GM18873 (cell line): Measurements from ENCODE around the gene ACSS1.
"Not testable (repeated sequence)": the region's sequence is repeated elsewhere in the genome, so short reads cannot be mapped to it uniquely, and the experiment has no call there.

Experiments used
- ATAC-seq: cut with Tn5 transposase; IDR thresholded peaks from one replicate; pipeline ENCODE4 v1.9.1; 2021; ENCODE audit warnings: mild to moderate bottlenecking, moderate library complexity, moderate number of reproducible peaks; ENCODE audit not compliant: unreplicated experiment, low FRiP score

ACSS1 gene

GRCh38 chr20:25015986-25016385 lies 42.0 kb downstream of the ACSS1 start:
- ATAC-seq, result no peak

GRCh38 chr20:25014816-25015215 lies 43.1 kb downstream of the ACSS1 start:
- ATAC-seq, result no peak

GRCh38 chr20:25013478-25014380 lies 44.2 kb downstream of the ACSS1 start:
- no peak for ATAC-seq

GRCh38 chr20:25012616-25013189 lies 45.2 kb downstream of the ACSS1 start:
- ATAC-seq, result no peak

- ATAC-seq, result no peak
Observed at GRCh38 chr20:25011831-25012241, 46.1 kb downstream of the ACSS1 start.

- ATAC-seq, result no peak
Observed at GRCh38 chr20:25011261-25011660, 46.7 kb downstream of the ACSS1 start.

GRCh38 chr20:25009218-25010145 lies 48.5 kb downstream of the ACSS1 start:
- no peak for ATAC-seq

GRCh38 chr20:25008388-25009217 lies 49.3 kb downstream of the ACSS1 start:
- no peak for ATAC-seq

GRCh38 chr20:25007491-25008305 lies 50.2 kb downstream of the ACSS1 start:
- no peak for ATAC-seq

GRCh38 chr20:25006431-25007167 lies 51.3 kb downstream of the ACSS1 start:
- ATAC-seq, result no peak

GRCh38 chr20:25005661-25006060 lies 52.3 kb downstream of the ACSS1 start:
- no peak for ATAC-seq

- no peak for ATAC-seq
Observed at GRCh38 chr20:25005220-25005619, 52.7 kb downstream of the ACSS1 start.

- ATAC-seq, result no peak
Observed at GRCh38 chr20:25003002-25003401, 54.9 kb downstream of the ACSS1 start.

GRCh38 chr20:25001323-25001722 lies 56.6 kb downstream of the ACSS1 start:
- not testable (repeated sequence) for ATAC-seq

- ATAC-seq, result no peak
Observed at GRCh38 chr20:25000268-25000801, 57.6 kb downstream of the ACSS1 start.

GRCh38 chr20:24999568-24999967 lies 58.4 kb downstream of the ACSS1 start:
- no peak for ATAC-seq

- no peak for ATAC-seq
Observed at GRCh38 chr20:24998631-24999445, 59.1 kb downstream of the ACSS1 start.
